Mesendoderm (in vitro differentiated cells): ENCODE results near the gene SH3BP5.

Experiments used
- DNase-seq: peaks from one replicate; pipeline ENCODE4 v3.0.0; 2013
- H2AK5ac ChIP-seq: 2 replicates; pipeline ENCODE4 v1.6.1; 2013; ENCODE audit warnings: low read length, inconsistent platforms
- H2BK120ac ChIP-seq: 2 replicates; pipeline ENCODE4 v1.6.1; 2013; ENCODE audit warnings: low read depth, mild to moderate bottlenecking, low read length, moderate library complexity, mixed read lengths
- H2BK15ac ChIP-seq: replicated peaks from 2 replicates; pipeline ENCODE4 v1.6.1; 2013; ENCODE audit warnings: low read depth, mild to moderate bottlenecking, moderate library complexity
- H2BK5ac ChIP-seq: 2 replicates; pipeline ENCODE4 v1.6.1; 2013; ENCODE audit warnings: low read length, inconsistent platforms
- H3K18ac ChIP-seq: 2 replicates; pipeline ENCODE4 v1.6.1; 2013; ENCODE audit warnings: mild to moderate bottlenecking, low read length, mixed read lengths
- H3K23ac ChIP-seq: one replicate; pipeline ENCODE4 v1.6.1; 2013; ENCODE audit warnings: low read length
- H3K27ac ChIP-seq: 2 replicates; pipeline ENCODE4 v1.5.1; 2013; ENCODE audit warnings: low read depth, mild to moderate bottlenecking, inconsistent platforms, low read length, moderate library complexity
- H3K27me3 ChIP-seq: 2 replicates; pipeline ENCODE4 v1.6.1; 2013; ENCODE audit warnings: low read length, control low read depth, mild to moderate bottlenecking, inconsistent platforms; ENCODE audit not compliant: insufficient read depth, poor library complexity
- H3K36me3 ChIP-seq: 2 replicates; pipeline ENCODE4 v1.6.1; 2013; ENCODE audit warnings: low read length, inconsistent platforms; ENCODE audit not compliant: control insufficient read depth, insufficient read depth
- H3K4ac ChIP-seq: one replicate; pipeline ENCODE4 v1.6.1; 2013; ENCODE audit warnings: low read depth, mild to moderate bottlenecking, low read length, moderate library complexity
- H3K4me1 ChIP-seq: 2 replicates; pipeline ENCODE4 v1.6.1; 2013; ENCODE audit warnings: low read depth, low read length, inconsistent platforms; ENCODE audit not compliant: control insufficient read depth
- H3K4me2 ChIP-seq: 2 replicates; pipeline ENCODE4 v1.6.1; 2013; ENCODE audit warnings: low read length
- H3K4me3 ChIP-seq: 2 replicates; pipeline ENCODE4 v1.5.1; 2013; ENCODE audit warnings: mild to moderate bottlenecking, low read length
- H3K56ac ChIP-seq: one replicate; pipeline ENCODE4 v1.6.1; 2013; ENCODE audit warnings: low read length
- H3K79me1 ChIP-seq: 2 replicates; pipeline ENCODE4 v1.6.1; 2013; ENCODE audit warnings: low read length, inconsistent platforms
- H3K79me2 ChIP-seq: 2 replicates; pipeline ENCODE4 v1.6.1; 2013; ENCODE audit warnings: mild to moderate bottlenecking, low read length; ENCODE audit not compliant: control insufficient read depth, insufficient read depth
- H3K9ac ChIP-seq: 2 replicates; pipeline ENCODE4 v1.6.1; 2013; ENCODE audit warnings: low read length, inconsistent platforms
- H4K5ac ChIP-seq: one replicate; pipeline ENCODE4 v1.6.1; 2013; ENCODE audit warnings: low read length
- H4K8ac ChIP-seq: one replicate; pipeline ENCODE4 v1.6.1; 2013; ENCODE audit warnings: low read depth, mild to moderate bottlenecking, control low read depth, low read length, moderate library complexity
- WGBS: extraction: QIAGEN DNeasy Blood & Tissue Kit; methylation state at CpG from one replicate; pipeline ENCODE4 v1.1.7; 2013; ENCODE audit warnings: low lambda C conversion rate, missing lambda C conversion rate; ENCODE audit not compliant: insufficient coverage; ENCODE audit errors: extremely low coverage; 5-methylcytosine and 5-hydroxymethylcytosine counted together

Gene SH3BP5

GRCh38 chr3:15228147-15228546, 104.2 kb downstream of the SH3BP5 start:
- DNase-seq = no peak
- Histone ChIP-seq H3K4me1 (no peaks in the 10 kb centered on the region), H4K5ac (no peak overlapping the region), H2BK120ac (no peak overlapping the region), H3K9ac (no peak overlapping the region), H3K23ac (no peak overlapping the region), H3K4me2 (no peak overlapping the region), H3K36me3 (no peaks in the 10 kb centered on the region), H2AK5ac (no peak overlapping the region), H3K56ac (no peak overlapping the region), H3K18ac (no peak overlapping the region), H3K79me1 (no peaks in the 10 kb centered on the region), H3K79me2 (no peaks in the 10 kb centered on the region), H3K27me3 (no peaks in the 10 kb centered on the region), H3K27ac (no peak overlapping the region), H3K4ac (no peak overlapping the region), H3K4me3 (no peak overlapping the region), H2BK5ac (no peak overlapping the region), H2BK15ac (no peak overlapping the region), H4K8ac (no peak overlapping the region)
- WGBS = no CpG with 5 or more reads among the region's 1 CpG

- no peak overlapping the region for H3K9ac ChIP-seq
- H2BK15ac ChIP-seq = no peak overlapping the region
- H3K4me3 ChIP-seq = no peak overlapping the region
- no peak overlapping the region for H3K23ac ChIP-seq
- no peaks in the 10 kb centered on the region for H3K79me2 ChIP-seq
- no peak overlapping the region for H4K5ac ChIP-seq
- H2BK120ac ChIP-seq = no peak overlapping the region
- H3K27ac ChIP-seq = no peak overlapping the region
- H3K79me1 ChIP-seq = no peaks in the 10 kb centered on the region
- no peak overlapping the region for H2BK5ac ChIP-seq
- H3K18ac ChIP-seq = no peak overlapping the region
- no peak overlapping the region for H4K8ac ChIP-seq
- DNase-seq = no peak
- no peaks in the 10 kb centered on the region for H3K36me3 ChIP-seq
- no peak overlapping the region for H3K56ac ChIP-seq
- H3K4ac ChIP-seq = no peak overlapping the region
- no CpG with 5 or more reads among the region's 7 CpGs for WGBS
- H2AK5ac ChIP-seq = no peak overlapping the region
- no peaks in the 10 kb centered on the region for H3K27me3 ChIP-seq
- H3K4me2 ChIP-seq = no peak overlapping the region
- H3K4me1 ChIP-seq = no peaks in the 10 kb centered on the region
Measured at GRCh38 chr3:15223685-15224572, 108.5 kb downstream of the SH3BP5 start.

GRCh38 chr3:15221574-15222217, 110.7 kb downstream of the SH3BP5 start:
- no CpG with 5 or more reads among the region's 11 CpGs for WGBS
- no peaks in the 10 kb centered on the region for H3K79me2 ChIP-seq
- no peak overlapping the region for H2BK5ac ChIP-seq

GRCh38 chr3:15220661-15221060, 111.7 kb downstream of the SH3BP5 start:
- no peaks in the 10 kb centered on the region for H3K27me3 ChIP-seq
- no peak for DNase-seq
- no peaks in the 10 kb centered on the region for H3K79me2 ChIP-seq
- H3K79me1 ChIP-seq = no peaks in the 10 kb centered on the region
- H3K4me2 ChIP-seq = no peak overlapping the region
- no peaks in the 10 kb centered on the region for H3K4me1 ChIP-seq
- WGBS = no CpG with 5 or more reads among the region's 2 CpGs
- H3K36me3 ChIP-seq = peaks cover 5% of the 10 kb centered on the region
- H3K56ac ChIP-seq = no peak overlapping the region
- H3K23ac ChIP-seq = no peak overlapping the region
- no peak overlapping the region for H3K4ac ChIP-seq
- H3K18ac ChIP-seq = no peak overlapping the region
- no peak overlapping the region for H2BK15ac ChIP-seq
- no peak overlapping the region for H3K4me3 ChIP-seq
- no peak overlapping the region for H4K5ac ChIP-seq
- H2AK5ac ChIP-seq = no peak overlapping the region
- no peak overlapping the region for H2BK5ac ChIP-seq
- H4K8ac ChIP-seq = no peak overlapping the region
- H3K27ac ChIP-seq = no peak overlapping the region
- no peak overlapping the region for H2BK120ac ChIP-seq
- H3K9ac ChIP-seq = no peak overlapping the region

More at GRCh38 chr3:15221574-15222217, 110.7 kb downstream of the SH3BP5 start:
- H3K9ac ChIP-seq = no peak overlapping the region
- no peak overlapping the region for H3K56ac ChIP-seq
- no peak overlapping the region for H3K4ac ChIP-seq
- H4K8ac ChIP-seq = no peak overlapping the region
- H3K18ac ChIP-seq = no peak overlapping the region
- no peaks in the 10 kb centered on the region for H3K4me1 ChIP-seq
- no peak for DNase-seq
- no peaks in the 10 kb centered on the region for H3K27me3 ChIP-seq
- H3K23ac ChIP-seq = no peak overlapping the region
- H4K5ac ChIP-seq = no peak overlapping the region
- no peak overlapping the region for H2BK15ac ChIP-seq
- no peaks in the 10 kb centered on the region for H3K79me1 ChIP-seq
- no peak overlapping the region for H3K4me3 ChIP-seq
- no peak overlapping the region for H2BK120ac ChIP-seq
- H3K36me3 ChIP-seq = peaks cover 5% of the 10 kb centered on the region
- H3K4me2 ChIP-seq = no peak overlapping the region
- H3K27ac ChIP-seq = no peak overlapping the region
- no peak overlapping the region for H2AK5ac ChIP-seq

GRCh38 chr3:15220056-15220455, 112.3 kb downstream of the SH3BP5 start:
- no peaks in the 10 kb centered on the region for H3K79me2 ChIP-seq
- H3K27ac ChIP-seq = no peak overlapping the region
- H3K27me3 ChIP-seq = no peaks in the 10 kb centered on the region
- no peaks in the 10 kb centered on the region for H3K79me1 ChIP-seq
- no peak overlapping the region for H3K4ac ChIP-seq
- H3K56ac ChIP-seq = no peak overlapping the region
- H3K4me1 ChIP-seq = no peaks in the 10 kb centered on the region
- H3K36me3 ChIP-seq = peaks cover 5% of the 10 kb centered on the region
- H3K4me2 ChIP-seq = no peak overlapping the region
- H3K9ac ChIP-seq = no peak overlapping the region
- no peak overlapping the region for H3K23ac ChIP-seq
- no peak overlapping the region for H4K5ac ChIP-seq
- H2BK15ac ChIP-seq = no peak overlapping the region
- H2AK5ac ChIP-seq = no peak overlapping the region
- H4K8ac ChIP-seq = no peak overlapping the region
- H3K18ac ChIP-seq = no peak overlapping the region
- WGBS = no CpG with 5 or more reads among the region's 8 CpGs
- no peak for DNase-seq
- H3K4me3 ChIP-seq = no peak overlapping the region
- no peak overlapping the region for H2BK120ac ChIP-seq
- H2BK5ac ChIP-seq = no peak overlapping the region
